T-cell (primary cell): ENCODE measurements around the gene KCNJ2. TPM values are rescaled to one million over a fixed set of nuclear protein-coding genes. Genes with fewer than 3 reads are reported as not detected.
A peak's percentile ranks its signal among the peaks of the same experiment; 100 is the strongest.

Source experiments
- ATAC-seq, 4 experiments: fragments of 200-7000 bp in 3 of 4; fragments of 150-1000 bp in 1 of 4; cut with Tn5 transposase; replicated peaks in 1 of 4; 1 replicate in 3 of 4; 2 replicates in 1 of 4; pipeline ENCODE4 v1.10.0; 2021; ENCODE audit warnings: moderate library complexity in 3 of 4, mild to moderate bottlenecking in 2 of 4, moderate number of reproducible peaks in 1 of 4
- CTCF ChIA-PET, 2 donors: fragments of 300-600 bp; sonication (Branson Sonifier 250); formaldehyde crosslinking; loops; one replicate each; lab custom pipeline; 2022; ENCODE audit warnings: antibody characterized with exemption in 2 of 2; lab: Charles Lee
- POLR2A ChIA-PET, 2 donors: fragments of 300-600 bp; sonication (Branson Sonifier 250); formaldehyde crosslinking; loops; one replicate each; lab custom pipeline; 2022; ENCODE audit warnings: antibody characterized with exemption in 2 of 2; lab: Charles Lee
- DNase-seq, 35 experiments: peaks; one replicate each; pipeline versions ENCODE4 v3.0.0 to v3.0.0-alpha.2; 2013 to 2023
- H3K27ac ChIP-seq: one replicate; pipeline ENCODE4 v1.5.1; 2013; ENCODE audit warnings: low read length
- H3K27me3 ChIP-seq, 2 experiments: replicated peaks in 1 of 2; 1 replicate in 1 of 2; 2 replicates in 1 of 2; pipeline versions ENCODE4 v1.6.1 to v1.7.0; 2013; ENCODE audit warnings: low read length in 1 of 2, mixed read lengths in 1 of 2; ENCODE audit not compliant: control insufficient read depth in 2 of 2, insufficient read depth in 2 of 2; ENCODE audit errors: extremely low read depth in 1 of 2
- H3K36me3 ChIP-seq, 2 donors: 1 replicate in 1 of 2; 2 replicates in 1 of 2; pipeline versions ENCODE4 v1.6.1 to v1.7.0; 2013; ENCODE audit warnings: low read length in 1 of 2; ENCODE audit not compliant: control insufficient read depth in 2 of 2, insufficient read depth in 1 of 2; ENCODE audit errors: extremely low read depth in 1 of 2
- H3K4me1 ChIP-seq, 2 experiments: 1 replicate in 1 of 2; 2 replicates in 1 of 2; pipeline versions ENCODE4 v1.6.1 to v1.7.0; 2013; ENCODE audit warnings: low read length in 2 of 2, mixed read lengths in 1 of 2; ENCODE audit not compliant: insufficient read depth in 2 of 2, control insufficient read depth in 1 of 2; ENCODE audit errors: extremely low read depth in 1 of 2
- H3K4me3 ChIP-seq, 2 donors: 1 replicate in 1 of 2; 2 replicates in 1 of 2; pipeline versions ENCODE4 v1.5.1 to v1.7.0; 2013; ENCODE audit warnings: mild to moderate bottlenecking in 2 of 2, low read length in 1 of 2, moderate library complexity in 1 of 2; ENCODE audit not compliant: control insufficient read depth in 1 of 2; ENCODE audit errors: extremely low read depth in 1 of 2
- H3K9me3 ChIP-seq: 2 replicates; pipeline ENCODE4 v1.7.0; 2013
- H3K27ac Mint-ChIP-seq, 2 donors: one replicate each; pipeline ENCODE4 v1.8.0; 2020 to 2021; ENCODE audit warnings: mild to moderate bottlenecking in 2 of 2, mixed read lengths in 2 of 2
- H3K27me3 Mint-ChIP-seq, 2 donors: one replicate each; pipeline ENCODE4 v1.8.0; 2021 to 2022; ENCODE audit warnings: mixed read lengths in 2 of 2
- H3K36me3 Mint-ChIP-seq: one replicate; pipeline ENCODE4 v1.8.0; 2021; ENCODE audit warnings: mixed read lengths
- H3K4me1 Mint-ChIP-seq, 3 donors: one replicate each; pipeline ENCODE4 v1.8.0; 2020 to 2022; ENCODE audit warnings: mixed read lengths in 3 of 3, mild to moderate bottlenecking in 1 of 3
- H3K4me3 Mint-ChIP-seq, 3 donors: one replicate each; pipeline ENCODE4 v1.8.0; 2020 to 2022; ENCODE audit warnings: mild to moderate bottlenecking in 3 of 3, mixed read lengths in 3 of 3, moderate library complexity in 3 of 3
- H3K9me3 Mint-ChIP-seq, 3 donors: one replicate each; pipeline ENCODE4 v1.8.0; 2020 to 2022; ENCODE audit warnings: mixed read lengths in 3 of 3
- WGBS: methylation state at CpG from one replicate; pipeline ENCODE4 v1.1.5; 2013; ENCODE audit warnings: missing lambda C conversion rate; ENCODE audit not compliant: insufficient coverage; 5-methylcytosine and 5-hydroxymethylcytosine counted together
- total RNA-seq, 35 experiments: library from RNA in 6 of 35; stranded (reverse) in 6 of 35; fragments of 120-200 nt in 1 of 35; gene quantifications; one replicate each; pipeline versions ENCODE4 v1.2.1 to v1.2.4 and lab custom pipeline; 2013 to 2026

The KCNJ2 gene
- under 1 TPM in 2 of 5 donors, not detected in 3; 0.07 to 0.09 TPM for total RNA-seq
- 0.04 TPM for total RNA-seq (2013)
- total RNA-seq (lab: John Stamatoyannopoulos, UW), result 0 to 0.65 (median 0.05) reads per million in 29 experiments

- ChIA-PET CTCF (no interaction called here), POLR2A (no interaction called here)
- Mint-ChIP-seq H3K4me3 (peak within 1 kb of the TSS; percentile 59 to 81 (median 67)), H3K9me3 (no peaks in the 10 kb centered on the region), H3K4me1 (peaks cover 16 to 20% (median 16%) of the 10 kb centered on the region in 3 donors), H3K36me3 (no peaks in the 10 kb centered on the region), H3K27ac (no peak within 1 kb of the TSS), H3K27me3 (peaks cover 47 to 59% of the 10 kb centered on the region in 2 donors)
- peak; percentile 61 to 86 (median 82) for ATAC-seq
- peaks cover 2 to 16% of the 10 kb centered on the region in 2 experiments for H3K27me3 ChIP-seq
- no peak within 1 kb of the TSS for H3K27ac ChIP-seq
- DNase-seq, result peak in 29 of 35 experiments; percentile 1 to 58 (median 20)
- no peaks in the 10 kb centered on the region for H3K36me3 ChIP-seq
- under 1% methylated on average over 58 of the region's 67 CpGs for WGBS
- H3K4me3 ChIP-seq, result peak within 1 kb of the TSS; percentile 20 to 68
- no peaks in the 10 kb centered on the region for H3K9me3 ChIP-seq
- peaks cover 5 to 17% of the 10 kb centered on the region in 2 experiments for H3K4me1 ChIP-seq
Measured at GRCh38 chr17:70168977-70169708, at the start of gene KCNJ2. TSS of gene KCNJ2 (plus strand) at chr17:70169532. CDS start at chr17:70175040, 5,508 bp downstream.

GRCh38 chr17:70119545-70119944 lies 49.8 kb upstream of the KCNJ2 start:
- no CpG with 5 or more reads among the region's 1 CpG for WGBS
- ChIA-PET POLR2A (no interaction called here), CTCF (no interaction called here)
- H3K4me3 Mint-ChIP-seq, result no peak overlapping the region
- H3K4me3 ChIP-seq, result no peak overlapping the region
- H3K27me3 ChIP-seq, result peaks cover 0 to 4% of the 10 kb centered on the region in 2 experiments
- DNase-seq, result no peak
- H3K9me3 Mint-ChIP-seq, result peaks cover 2 to 8% (median 7%) of the 10 kb centered on the region in 3 donors
- no peak for ATAC-seq
- H3K36me3 ChIP-seq, result no peaks in the 10 kb centered on the region
- H3K9me3 ChIP-seq, result no peaks in the 10 kb centered on the region
- H3K4me1 ChIP-seq, result no peaks in the 10 kb centered on the region
- H3K36me3 Mint-ChIP-seq, result no peaks in the 10 kb centered on the region
- H3K27me3 Mint-ChIP-seq, result no peaks in the 10 kb centered on the region
- no peaks in the 10 kb centered on the region for H3K4me1 Mint-ChIP-seq
- no peak overlapping the region for H3K27ac Mint-ChIP-seq
- H3K27ac ChIP-seq, result no peak overlapping the region

DNA sequence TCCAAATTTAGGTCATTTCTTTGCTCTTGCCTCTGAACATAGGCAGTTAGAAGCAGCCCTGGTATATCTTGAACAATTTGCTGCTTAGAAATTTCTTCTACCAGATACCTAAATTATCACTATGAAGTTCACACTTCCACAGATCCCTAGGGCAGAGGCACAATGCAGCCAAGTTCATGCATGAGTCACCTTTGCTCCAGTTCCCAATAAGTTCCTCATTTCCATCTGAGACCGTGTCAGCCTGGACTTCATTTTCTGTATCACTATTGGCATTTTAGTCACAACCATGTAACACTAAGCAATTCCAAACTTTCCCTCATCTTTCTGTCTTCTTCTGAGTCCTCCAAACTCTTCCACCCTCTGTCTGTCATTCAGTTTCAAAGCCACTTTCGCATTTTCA lies 49.3 kb upstream of the KCNJ2 start:
- 43% methylated on average over 1 of the region's 2 CpGs for WGBS
- Mint-ChIP-seq H3K27me3 (no peaks in the 10 kb centered on the region), H3K27ac (no peak overlapping the region), H3K4me3 (no peak overlapping the region), H3K4me1 (no peaks in the 10 kb centered on the region), H3K9me3 (peaks cover 2 to 8% (median 7%) of the 10 kb centered on the region in 3 donors), H3K36me3 (no peaks in the 10 kb centered on the region)
- Histone ChIP-seq H3K27ac (no peak overlapping the region), H3K4me1 (no peaks in the 10 kb centered on the region), H3K27me3 (peaks cover 0 to 4% of the 10 kb centered on the region in 2 experiments), H3K4me3 (no peak overlapping the region), H3K9me3 (no peaks in the 10 kb centered on the region), H3K36me3 (no peaks in the 10 kb centered on the region)
- ATAC-seq (no peak), DNase-seq (no peak)
- ChIA-PET CTCF (no interaction called here), POLR2A (no interaction called here)

DNA sequence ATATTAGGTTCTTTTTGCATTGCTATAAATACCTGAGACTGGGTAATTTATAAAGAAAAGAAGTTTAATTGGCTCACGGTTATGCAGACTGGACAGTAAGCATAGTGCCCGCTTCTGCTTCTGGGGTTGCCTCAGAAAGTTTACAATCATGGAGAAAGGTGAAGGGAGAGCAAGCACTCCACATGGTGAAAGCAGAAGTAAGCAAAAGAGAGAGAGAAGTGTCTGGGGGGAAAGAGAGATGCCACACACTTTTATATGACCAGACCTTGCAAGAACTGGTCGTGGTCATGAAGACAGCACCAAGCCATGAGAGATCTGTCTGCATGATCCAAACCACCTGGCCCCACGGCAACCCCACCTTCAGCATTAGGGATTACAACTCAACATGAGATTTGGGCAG lies 48.9 kb upstream of the KCNJ2 start:
- H3K4me3 Mint-ChIP-seq, result no peak overlapping the region
- H3K27me3 Mint-ChIP-seq, result no peaks in the 10 kb centered on the region
- peaks cover 2 to 8% (median 7%) of the 10 kb centered on the region in 3 donors for H3K9me3 Mint-ChIP-seq
- no peaks in the 10 kb centered on the region for H3K9me3 ChIP-seq
- H3K4me1 Mint-ChIP-seq, result no peaks in the 10 kb centered on the region
- H3K4me1 ChIP-seq, result no peaks in the 10 kb centered on the region
- CTCF ChIA-PET, result no interaction called here
- H3K36me3 ChIP-seq, result no peaks in the 10 kb centered on the region
- peaks cover 0 to 4% of the 10 kb centered on the region in 2 experiments for H3K27me3 ChIP-seq
- H3K27ac ChIP-seq, result no peak overlapping the region
- H3K4me3 ChIP-seq, result no peak overlapping the region
- POLR2A ChIA-PET, result no interaction called here
- DNase-seq (no peak), ATAC-seq (no peak)
- H3K27ac Mint-ChIP-seq, result no peak overlapping the region
- H3K36me3 Mint-ChIP-seq, result no peaks in the 10 kb centered on the region
- WGBS, result 65% methylated on average over 3 of the region's 4 CpGs

GRCh38 chr17:70121126-70121525 lies 48.2 kb upstream of the KCNJ2 start:
- ATAC-seq, result no peak
- Mint-ChIP-seq H3K9me3 (peaks cover 2 to 8% (median 7%) of the 10 kb centered on the region in 3 donors), H3K27ac (no peak overlapping the region), H3K36me3 (no peaks in the 10 kb centered on the region), H3K27me3 (no peaks in the 10 kb centered on the region), H3K4me3 (no peak overlapping the region), H3K4me1 (no peaks in the 10 kb centered on the region)
- no CpG with 5 or more reads among the region's 3 CpGs for WGBS
- H3K9me3 ChIP-seq, result no peaks in the 10 kb centered on the region
- ChIA-PET POLR2A (no interaction called here), CTCF (no interaction called here)
- H3K36me3 ChIP-seq, result no peaks in the 10 kb centered on the region
- no peaks in the 10 kb centered on the region for H3K4me1 ChIP-seq
- DNase-seq, result no peak
- no peak overlapping the region for H3K4me3 ChIP-seq
- peaks cover 0 to 4% of the 10 kb centered on the region in 2 experiments for H3K27me3 ChIP-seq
- H3K27ac ChIP-seq, result no peak overlapping the region

- H3K27me3 ChIP-seq, result peaks cover 0 to 4% of the 10 kb centered on the region in 2 experiments
- no peaks in the 10 kb centered on the region for H3K9me3 ChIP-seq
- H3K4me3 ChIP-seq, result no peak overlapping the region
- H3K27ac ChIP-seq, result no peak overlapping the region
- DNase-seq, result no peak
- H3K36me3 ChIP-seq, result no peaks in the 10 kb centered on the region
- Mint-ChIP-seq H3K36me3 (no peaks in the 10 kb centered on the region), H3K4me1 (no peaks in the 10 kb centered on the region), H3K27me3 (no peaks in the 10 kb centered on the region), H3K9me3 (peaks cover 0 to 7% (median 2%) of the 10 kb centered on the region in 3 donors), H3K4me3 (no peak overlapping the region), H3K27ac (no peak overlapping the region)
- WGBS, result no CpG with 5 or more reads among the region's 2 CpGs
- ChIA-PET CTCF (no interaction called here), POLR2A (no interaction called here)
- no peaks in the 10 kb centered on the region for H3K4me1 ChIP-seq
- ATAC-seq, result no peak
Measured at GRCh38 chr17:70123193-70123592, 46.1 kb upstream of the KCNJ2 start.
